H1 (cell line): ENCODE measurements around the gene PSG5. TPM values are rescaled to one million over a fixed set of nuclear protein-coding genes. Genes with fewer than 3 reads are reported as not detected.

Experiments
- CTCF ChIA-PET: fragments of 300-600 bp; sonication (Branson Sonifier 250); formaldehyde crosslinking; loops from one replicate; lab custom pipeline; 2021; ENCODE audit not compliant: partially characterized antibody; lab: Charles Lee
- POLR2A ChIA-PET: fragments of 300-600 bp; sonication (Branson Sonifier 250); formaldehyde crosslinking; loops from one replicate; lab custom pipeline; 2021; ENCODE audit warnings: inconsistent platforms; ENCODE audit not compliant: partially characterized antibody; lab: Charles Lee
- DNase-seq, 2 experiments: peaks; one replicate each; pipeline versions ENCODE4 v3.0.0 to v3.0.0-alpha.2; 2010 to 2022; ENCODE audit warnings: low spot score in 2 of 2, low read depth in 1 of 2, mixed read lengths in 1 of 2
- FAIRE-seq: peaks from 2 replicates; lab custom pipeline; 2011; peaks lifted over from hg19 to GRCh38; lab: Jason Lieb, UNC
- H2AFZ ChIP-seq: 2 replicates; pipeline ENCODE4 v1.8.1; 2012; ENCODE audit warnings: low read length, inconsistent platforms
- H2AK5ac ChIP-seq: 2 replicates; pipeline ENCODE4 v1.6.1; 2013; ENCODE audit warnings: low read depth, low read length
- H2BK120ac ChIP-seq: replicated peaks from 2 replicates; pipeline ENCODE3; 2013; ENCODE audit warnings: low read depth, low read length, inconsistent platforms
- H2BK12ac ChIP-seq: 2 replicates; pipeline ENCODE4 v1.6.1; 2013; ENCODE audit warnings: low read depth, low read length
- H2BK15ac ChIP-seq: 2 replicates; pipeline ENCODE4 v1.6.1; 2013; ENCODE audit warnings: low read length
- H2BK20ac ChIP-seq: 2 replicates; pipeline ENCODE4 v1.6.1; 2013; ENCODE audit warnings: low read length
- H2BK5ac ChIP-seq: 2 replicates; pipeline ENCODE4 v1.6.1; 2013; ENCODE audit warnings: low read depth, low read length
- H3K14ac ChIP-seq: 2 replicates; pipeline ENCODE4 v1.6.1; 2013; ENCODE audit warnings: inconsistent platforms; ENCODE audit not compliant: insufficient read length
- H3K18ac ChIP-seq: 2 replicates; pipeline ENCODE4 v1.6.1; 2013; ENCODE audit warnings: low read length; ENCODE audit errors: extremely low read depth
- H3K23ac ChIP-seq: 2 replicates; pipeline ENCODE4 v1.6.1; 2013; ENCODE audit warnings: inconsistent platforms; ENCODE audit not compliant: insufficient read length
- H3K23me2 ChIP-seq: 2 replicates; pipeline ENCODE4 v1.6.1; 2013; ENCODE audit warnings: low read depth, low read length
- H3K27ac ChIP-seq: 2 replicates; pipeline ENCODE4 v1.6.1; 2011; ENCODE audit warnings: low read depth, low read length, inconsistent platforms
- H3K27me3 ChIP-seq, 4 experiments: replicated peaks in 1 of 4; 1 replicate in 1 of 4; 2 replicates in 3 of 4; pipeline versions ENCODE4 v1.6.1 to v1.8.1; 2011 to 2013; ENCODE audit warnings: low read length in 3 of 4, mild to moderate bottlenecking in 3 of 4, inconsistent platforms in 2 of 4, mixed read lengths in 2 of 4, moderate library complexity in 1 of 4; ENCODE audit not compliant: control insufficient read depth in 3 of 4, insufficient read depth in 3 of 4; ENCODE audit errors: extremely low read depth in 1 of 4
- H3K36me3 ChIP-seq, 4 experiments: 2 replicates each; pipeline versions ENCODE4 v1.6.1 to v1.8.1; 2011 to 2013; ENCODE audit warnings: mild to moderate bottlenecking in 4 of 4, low read length in 3 of 4, moderate library complexity in 2 of 4, control low read depth in 1 of 4, inconsistent platforms in 1 of 4; ENCODE audit not compliant: insufficient read depth in 4 of 4, control insufficient read depth in 2 of 4
- H3K4ac ChIP-seq: replicated peaks from 2 replicates; pipeline ENCODE3; 2013; ENCODE audit warnings: low read length, low read depth, mixed read lengths, inconsistent platforms; ENCODE audit not compliant: insufficient read length
- H3K4me1 ChIP-seq, 4 experiments: replicated peaks in 1 of 4; 1 replicate in 1 of 4; 2 replicates in 3 of 4; pipeline versions ENCODE4 v1.6.1 to v1.8.1; 2011 to 2013; ENCODE audit warnings: low read length in 3 of 4, inconsistent platforms in 2 of 4, mixed read lengths in 1 of 4; ENCODE audit not compliant: insufficient read depth in 4 of 4, control insufficient read depth in 3 of 4
- H3K4me2 ChIP-seq, 2 experiments: 2 replicates each; pipeline versions ENCODE4 v1.6.1 to v1.8.1; 2011 to 2013; ENCODE audit warnings: low read depth in 2 of 2, low read length in 2 of 2, control low read depth in 1 of 2, inconsistent platforms in 1 of 2, mild to moderate bottlenecking in 1 of 2; ENCODE audit not compliant: insufficient read depth in 1 of 2
- H3K4me3 ChIP-seq, 4 experiments: fragments of 200-600, 300-600 bp in 1 of 4; sonication (generic), shearing (Covaris generic), sonication (Bioruptor Twin) in 1 of 4; 2 replicates each; pipeline versions ENCODE4 v1.5.1 to v1.8.1; 2011 to 2016; ENCODE audit warnings: low read length in 4 of 4, low read depth in 3 of 4, control low read depth in 2 of 4, inconsistent platforms in 2 of 4, mild to moderate bottlenecking in 2 of 4, mixed read lengths in 1 of 4, moderate library complexity in 1 of 4; ENCODE audit not compliant: insufficient read depth in 2 of 4; ENCODE audit errors: extremely low read depth in 1 of 4
- H3K56ac ChIP-seq: replicated peaks from 2 replicates; pipeline ENCODE3; 2013; ENCODE audit warnings: low read depth, mild to moderate bottlenecking, mixed read lengths, low read length, inconsistent platforms; ENCODE audit not compliant: insufficient read length
- H3K79me1 ChIP-seq: 2 replicates; pipeline ENCODE4 v1.6.1; 2013; ENCODE audit warnings: low read depth, low read length, control low read depth
- H3K79me2 ChIP-seq, 2 experiments: 2 replicates each; pipeline versions ENCODE4 v1.6.1 to v1.8.1; 2012 to 2013; ENCODE audit warnings: low read length in 2 of 2, mild to moderate bottlenecking in 2 of 2, inconsistent platforms in 1 of 2; ENCODE audit not compliant: insufficient read depth in 2 of 2, control insufficient read depth in 1 of 2
- H3K9ac ChIP-seq, 4 experiments: replicated peaks in 1 of 4; 1 replicate in 1 of 4; 2 replicates in 3 of 4; pipeline versions ENCODE4 v1.6.1 to v1.8.1; 2011 to 2013; ENCODE audit warnings: low read depth in 3 of 4, low read length in 3 of 4, control low read depth in 2 of 4, mild to moderate bottlenecking in 2 of 4, moderate library complexity in 2 of 4, inconsistent platforms in 1 of 4; ENCODE audit errors: extremely low read depth in 1 of 4
- H3K9me3 ChIP-seq, 2 experiments: 2 replicates each; pipeline versions ENCODE4 v1.6.1 to v1.8.1; 2012 to 2013; ENCODE audit warnings: mild to moderate bottlenecking in 2 of 2, moderate library complexity in 2 of 2, control low read depth in 1 of 2, inconsistent platforms in 1 of 2, low read depth in 1 of 2, low read length in 1 of 2, mixed read lengths in 1 of 2; ENCODE audit not compliant: insufficient read depth in 2 of 2
- H4K20me1 ChIP-seq, 2 experiments: replicated peaks in 1 of 2; 2 replicates each; pipeline versions ENCODE3 to v1.8.1; 2011 to 2013; ENCODE audit warnings: inconsistent platforms in 2 of 2, low read length in 2 of 2, mild to moderate bottlenecking in 1 of 2; ENCODE audit not compliant: insufficient read depth in 2 of 2, control insufficient read depth in 1 of 2
- H4K5ac ChIP-seq: 2 replicates; pipeline ENCODE4 v1.6.1; 2013; ENCODE audit warnings: low read length, low read depth, mixed read lengths, inconsistent platforms; ENCODE audit not compliant: insufficient read length
- H4K8ac ChIP-seq: 2 replicates; pipeline ENCODE4 v1.8.0; 2013; ENCODE audit warnings: mild to moderate bottlenecking, moderate library complexity, low read length, inconsistent platforms; ENCODE audit not compliant: insufficient read depth; ENCODE audit errors: extremely low read depth
- H4K91ac ChIP-seq: replicated peaks from 2 replicates; pipeline ENCODE3; 2013; ENCODE audit warnings: low read length, mixed read lengths, inconsistent platforms; ENCODE audit not compliant: insufficient read length
- RAD21 ChIP-seq, 2 experiments: IDR thresholded peaks in 1 of 2; conservative IDR thresholded peaks in 1 of 2; 2 replicates each; pipeline ENCODE4 v1.6.1; 2011; ENCODE audit warnings: low read depth in 2 of 2, low read length in 2 of 2, improper control_type of control experiment in 1 of 2, inconsistent platforms in 1 of 2, mild to moderate bottlenecking in 1 of 2, moderate library complexity in 1 of 2
- WGBS, 2 experiments: shearing (Covaris generic) in 1 of 2; methylation state at CpG; one replicate each; pipeline versions ENCODE4 v1.1.6 to v1.1.7; 2013 to 2015; ENCODE audit warnings: low lambda C conversion rate in 2 of 2, mixed read lengths in 2 of 2, inconsistent platforms in 1 of 2, low coverage in 1 of 2, missing lambda C conversion rate in 1 of 2; ENCODE audit not compliant: insufficient replicate concordance in 2 of 2, insufficient coverage in 1 of 2, insufficient read length in 1 of 2; ENCODE audit errors: extremely low coverage in 1 of 2, missing lambda C conversion rate in 1 of 2; 5-methylcytosine and 5-hydroxymethylcytosine counted together
- polyA plus RNA-seq, 7 experiments: library from polyadenylated mRNA; depleted of rRNA in 3 of 7; stranded (reverse) in 5 of 7; unstranded in 2 of 7; fragments of >200 nt in 5 of 7; fragments of 200-250 nt in 2 of 7; gene quantifications; 1 replicate in 5 of 7; 2 replicates in 1 of 7; 4 replicates in 1 of 7; pipeline versions ENCODE4 v1.2.1 to v1.2.3, GENCODE V29; 2011 to 2013; ENCODE audit warnings: missing spikeins in 2 of 7, mixed read lengths in 2 of 7
- total RNA-seq: library from RNA; stranded (reverse); fragmentation: NEBNext Ultra II Directional; extraction: Animal tissue kit (Norgen Biotek cat#: 25700); gene quantifications from 2 replicates; pipeline ENCODE4 v1.2.1, GENCODE V29; 2021

Gene PSG5
- total and polyA plus RNA-seq, 2 of the 8 experiments (the other 6 are each of a cell fraction or from before 2014, with no cell fraction given), result not detected

- Histone ChIP-seq H3K23ac (no peak overlapping the region), H2BK15ac (no peak overlapping the region), H3K4me3 (no peak overlapping the region), H4K8ac (no peak overlapping the region), H3K9me3 (peaks cover 34 to 43% of the 10 kb centered on the region in 2 experiments), H4K91ac (no peak overlapping the region), H3K56ac (no peak overlapping the region), H3K9ac (no peak overlapping the region), H3K23me2 (no peaks in the 10 kb centered on the region), H2BK12ac (no peak overlapping the region), H3K14ac (no peak overlapping the region), H3K4ac (no peak overlapping the region), H3K79me2 (no peaks in the 10 kb centered on the region), H2AK5ac (no peak overlapping the region), H2BK20ac (no peak overlapping the region), H3K27me3 (no peaks in the 10 kb centered on the region), H3K18ac (no peak overlapping the region), H4K5ac (no peak overlapping the region), H2AFZ (no peak overlapping the region), H2BK5ac (no peak overlapping the region), H3K4me1 (no peaks in the 10 kb centered on the region), H3K4me2 (no peak overlapping the region), H2BK120ac (no peak overlapping the region), H3K79me1 (no peaks in the 10 kb centered on the region), H4K20me1 (no peaks in the 10 kb centered on the region), H3K36me3 (no peaks in the 10 kb centered on the region), H3K27ac (no peak overlapping the region)
- POLR2A ChIA-PET, result no interaction called here
- WGBS, 2 experiments, result 71% methylated on average over 5 of the region's 6 CpGs; no CpG with 5 or more reads in 1 of the 2 experiments
- no peak for TF ChIP-seq RAD21 (IDR thresholded peaks at IDR 0.05 in 1 of 2, conservative IDR thresholded peaks at IDR 0.05 in 1 of 2; ENCODE audit: low read depth in 2 of 2, low read length in 2 of 2)
- CTCF ChIA-PET, result no interaction called here
- DNase-seq (no peak), FAIRE-seq (no peak)
These were observed 53.6 kb downstream of the PSG5 start for GRCh38 chr19:43132696-43133095.
